T follicular helper cell (primary cell): Measurements from ENCODE around the gene SAP30BP.

ENCODE experiments used
- DNase-seq: peaks from one replicate; pipeline ENCODE4 v3.0.0-alpha.2; 2020; ENCODE audit warnings: low read depth

Gene SAP30BP

DNA sequence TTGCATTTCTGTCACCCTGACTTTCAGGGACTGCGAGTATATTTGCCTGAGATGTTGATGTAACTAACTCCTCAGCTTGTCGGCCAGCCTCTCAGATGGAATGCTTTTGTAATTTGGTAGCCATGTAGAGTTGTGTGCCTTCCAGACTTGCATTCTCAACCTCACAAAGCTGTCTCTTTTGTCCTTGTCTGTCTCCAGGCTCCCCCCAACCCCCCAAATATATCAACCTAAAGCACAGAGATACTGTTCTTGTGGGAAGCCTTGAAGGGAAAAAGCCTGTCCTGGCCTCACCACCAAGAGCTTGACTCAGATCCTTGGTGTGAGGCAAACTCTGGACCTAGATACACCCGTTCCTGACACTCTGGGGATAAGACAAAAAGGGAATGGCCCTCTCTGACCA is 18.4 kb downstream of the SAP30BP start:
- DNase-seq: no peak

DNA sequence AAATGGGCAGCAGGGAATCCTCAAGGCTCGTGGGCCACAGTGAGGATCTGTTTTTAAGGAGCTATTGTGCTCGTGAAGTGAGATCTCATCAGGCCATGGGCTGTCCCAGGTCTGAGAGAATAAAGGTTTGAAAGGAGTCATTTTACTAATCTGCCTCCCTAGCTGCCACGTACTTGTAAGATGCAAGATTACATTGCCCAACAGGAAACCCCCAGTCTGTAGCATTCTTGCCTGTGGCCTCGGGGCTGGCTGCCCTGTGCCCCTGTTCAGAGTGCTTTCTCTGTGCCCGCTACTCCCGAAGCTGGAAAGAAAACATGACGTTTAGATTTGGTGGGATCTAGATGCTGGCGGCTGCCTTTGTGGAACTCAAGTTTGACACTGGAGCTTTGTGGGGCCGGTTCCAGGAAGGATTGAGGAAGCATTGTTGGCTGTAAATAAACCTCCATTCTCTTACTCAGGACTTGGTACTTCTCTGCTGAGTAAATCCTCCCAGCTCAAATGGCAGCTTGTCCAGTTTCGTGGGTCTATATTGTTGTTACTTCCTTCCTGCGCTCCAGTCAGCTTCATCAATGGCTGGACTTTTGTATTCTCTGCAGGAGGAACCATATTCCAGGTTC is 21.2 kb downstream of the SAP30BP start:
- no peak for DNase-seq

DNA sequence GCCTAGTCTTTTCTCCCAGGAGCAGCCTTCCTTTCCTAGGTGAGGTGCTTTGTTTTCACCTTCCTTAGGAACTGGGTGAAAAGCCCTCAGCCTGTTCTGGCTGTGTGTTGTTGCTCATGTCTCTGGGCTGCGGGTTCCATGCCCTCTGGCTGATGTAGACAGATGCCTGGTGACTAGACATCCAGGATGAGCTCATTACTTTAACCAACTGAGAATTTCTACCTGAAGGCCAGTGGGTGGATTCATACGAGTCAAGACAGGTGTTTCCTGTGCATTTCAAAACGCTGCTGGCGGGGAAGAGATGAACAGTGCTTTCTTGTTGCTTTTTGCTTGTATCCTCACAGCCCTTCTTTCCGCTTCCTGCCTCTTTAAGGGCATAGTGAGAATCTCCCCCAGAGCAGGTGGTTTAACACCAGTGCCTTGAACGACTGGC is 22.3 kb downstream of the SAP30BP start:
- peak; percentile 39 for DNase-seq

DNA sequence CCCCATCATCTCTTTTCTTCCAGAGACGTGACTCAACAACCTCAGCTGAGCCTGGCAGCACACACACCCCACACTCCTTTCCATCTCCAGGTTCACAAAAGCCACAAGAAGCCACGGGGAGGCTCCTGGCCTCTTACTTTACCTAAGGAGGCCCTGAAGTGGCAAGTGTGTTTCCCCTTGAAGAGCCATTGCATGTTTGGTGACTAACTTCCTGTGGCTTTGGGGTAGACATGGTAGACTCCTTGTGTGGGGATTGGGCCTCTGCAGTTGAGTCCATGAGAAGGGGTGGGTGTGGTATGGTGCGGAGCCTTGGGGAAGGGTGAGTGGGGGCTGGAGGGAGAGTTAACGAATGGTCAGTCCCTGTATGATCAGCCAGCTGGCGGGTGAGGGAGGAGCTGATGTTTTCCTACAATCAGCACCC is 24.2 kb downstream of the SAP30BP start:
- DNase-seq: no peak

DNA sequence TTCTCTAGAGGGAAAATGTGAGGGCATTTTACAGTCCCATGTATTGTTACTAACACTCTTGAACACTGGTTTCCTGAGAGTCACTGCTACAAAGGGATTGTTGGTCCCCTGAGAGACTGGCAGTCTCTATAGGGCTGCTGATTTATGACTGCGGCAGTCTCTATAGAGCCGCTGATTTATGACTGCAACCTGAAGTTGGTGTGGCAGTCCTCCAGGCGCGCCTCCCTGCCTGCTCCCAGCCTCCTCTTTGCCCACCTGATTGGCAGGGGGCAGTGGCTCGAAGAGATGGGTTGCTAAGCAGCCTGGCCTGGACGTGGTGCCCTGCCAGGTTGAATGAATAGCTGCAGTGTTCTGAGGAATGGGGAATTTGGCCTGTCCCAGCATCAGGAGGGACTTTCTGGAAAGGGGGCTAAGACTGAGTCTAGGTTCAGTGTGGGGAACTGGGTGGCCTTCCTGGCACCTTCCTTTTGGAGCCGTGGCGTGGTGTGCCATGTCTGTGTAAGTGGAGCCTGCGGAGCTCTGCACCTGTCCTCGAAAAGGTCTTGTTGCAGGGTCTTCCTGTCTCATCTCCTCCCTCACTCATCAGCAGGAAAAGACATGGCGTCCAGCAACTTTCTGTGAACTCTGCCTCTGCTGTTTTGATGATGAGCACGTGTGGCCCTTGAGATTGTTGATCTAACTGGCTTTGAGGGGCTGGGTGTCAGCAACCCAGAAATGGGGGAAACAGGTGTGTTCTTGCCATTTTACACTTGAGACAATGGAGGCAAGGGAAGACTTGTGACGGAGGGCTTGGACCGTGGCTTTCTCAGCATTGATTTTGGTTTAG is 24.9 kb downstream of the SAP30BP start:
- DNase-seq: no peak

DNA sequence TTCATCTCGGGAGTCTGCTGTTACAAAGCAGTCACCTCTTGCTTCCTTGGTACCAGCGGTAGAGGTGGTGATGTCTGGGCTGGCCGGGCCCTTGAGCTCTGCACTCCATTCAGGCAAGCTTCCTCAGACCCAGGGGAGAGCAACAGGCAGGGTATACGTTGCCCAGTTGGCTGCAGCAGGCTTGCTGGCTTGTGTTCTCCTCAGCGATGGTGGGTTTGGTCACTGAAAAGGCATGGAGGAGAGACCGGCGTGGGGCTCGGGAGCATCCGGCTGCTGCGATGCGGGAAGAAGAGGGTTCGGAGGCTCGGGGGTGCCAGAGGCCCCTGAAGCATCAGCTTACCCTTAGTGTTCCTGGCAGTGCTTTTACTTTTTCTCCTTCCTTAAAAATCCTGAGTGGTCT is 25.8 kb downstream of the SAP30BP start:
- DNase-seq: no peak

DNA sequence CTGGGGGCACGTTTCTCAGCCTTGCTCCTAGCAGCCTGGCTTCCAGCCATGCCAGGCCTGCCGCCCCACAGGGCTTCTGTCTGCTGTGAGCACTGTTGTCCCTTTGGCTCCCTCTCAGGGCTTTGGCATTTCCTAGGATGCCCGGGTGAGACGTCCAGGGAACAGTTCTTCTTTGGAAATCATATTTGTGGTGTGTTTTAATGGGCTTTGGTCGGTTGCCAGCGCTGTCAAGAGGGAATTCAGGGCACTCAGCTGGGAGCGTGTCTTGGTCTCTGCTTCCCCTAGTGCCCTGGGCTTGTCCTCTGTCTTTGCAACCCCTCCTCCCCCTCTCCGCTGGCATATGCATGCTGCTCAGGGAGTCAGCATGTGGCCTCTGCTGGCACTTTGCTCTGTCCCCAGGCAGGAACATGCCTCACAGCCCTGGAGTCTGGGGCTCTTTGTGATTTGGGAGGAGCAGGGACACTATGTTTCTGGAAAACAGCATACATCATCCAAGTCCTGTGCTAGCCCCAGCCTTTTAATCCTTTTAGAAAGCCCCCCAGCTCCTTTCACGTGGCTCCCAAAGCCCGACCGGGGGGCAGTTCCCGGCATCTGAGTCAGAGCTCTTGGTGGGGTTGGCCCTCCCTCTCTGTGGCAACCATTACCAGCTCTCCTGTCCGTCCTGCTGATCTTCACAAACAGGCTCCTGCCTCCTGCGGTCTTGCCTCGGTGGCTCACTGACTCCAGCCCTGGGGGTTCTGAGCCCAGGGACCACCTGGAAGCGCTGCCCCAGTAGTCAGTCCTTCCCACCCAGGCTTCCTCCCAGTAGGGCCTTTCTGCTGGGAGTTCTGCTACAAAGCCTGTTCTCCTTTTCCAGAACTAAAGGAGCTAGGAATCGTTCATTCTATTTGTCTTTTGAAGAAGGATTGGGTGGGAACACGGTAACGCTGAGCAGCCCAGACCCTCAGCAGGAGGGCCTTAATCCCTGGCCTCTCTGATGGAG is 26.7 kb downstream of the SAP30BP start:
- no peak for DNase-seq

DNA sequence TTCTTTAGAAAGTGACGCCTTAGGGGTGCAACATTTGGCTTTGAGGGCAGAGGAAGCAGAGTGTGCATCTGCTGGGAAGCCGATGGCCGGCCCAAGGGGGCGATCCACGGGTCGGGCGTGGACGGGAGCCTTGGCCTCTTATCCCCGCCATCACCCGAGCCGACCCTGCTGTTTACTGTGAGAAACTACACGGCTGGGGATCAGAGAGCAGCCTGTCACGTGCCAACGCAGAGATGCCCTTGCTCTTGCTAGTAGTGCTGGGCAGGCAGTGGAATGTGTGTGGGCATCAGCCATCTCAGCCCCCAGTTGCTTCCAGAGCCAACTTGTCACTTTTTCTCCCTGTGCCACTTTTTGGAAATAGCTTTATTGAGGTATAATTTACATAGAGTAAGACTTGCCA is 27.4 kb downstream of the SAP30BP start:
- no peak for DNase-seq

DNA sequence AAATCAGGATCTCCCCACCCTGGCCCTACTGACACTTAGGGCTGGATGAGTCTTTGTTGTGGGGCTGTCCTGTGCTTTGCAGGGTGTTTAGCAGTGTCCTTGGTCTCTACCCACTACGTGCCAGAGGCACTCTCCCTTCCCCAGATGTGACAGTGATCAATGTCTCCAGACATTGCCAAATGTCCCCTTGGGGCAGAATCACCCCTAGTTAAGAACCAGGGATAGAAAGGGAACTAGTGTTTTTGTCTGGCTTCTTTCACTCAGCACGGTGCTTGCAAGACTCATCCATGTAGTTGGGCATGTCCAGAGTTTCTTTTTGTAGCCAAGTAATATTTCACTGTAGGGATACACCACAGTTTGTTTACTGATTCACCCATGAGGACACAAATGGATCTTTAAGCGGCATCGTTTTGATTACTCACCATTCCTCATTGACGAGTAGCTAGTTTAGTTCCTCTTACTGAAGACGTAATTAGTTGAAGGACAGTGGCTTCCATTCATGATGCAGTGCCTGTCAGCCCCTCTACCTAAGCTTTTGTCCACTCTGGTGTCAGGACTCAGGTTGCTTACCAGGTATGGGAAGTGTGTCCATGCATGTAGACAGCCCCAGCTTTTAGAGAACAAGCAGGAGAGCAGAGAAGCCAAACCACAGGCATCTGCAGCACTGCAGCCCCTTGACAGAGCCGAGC is 28.1 kb downstream of the SAP30BP start:
- DNase-seq: no peak

DNA sequence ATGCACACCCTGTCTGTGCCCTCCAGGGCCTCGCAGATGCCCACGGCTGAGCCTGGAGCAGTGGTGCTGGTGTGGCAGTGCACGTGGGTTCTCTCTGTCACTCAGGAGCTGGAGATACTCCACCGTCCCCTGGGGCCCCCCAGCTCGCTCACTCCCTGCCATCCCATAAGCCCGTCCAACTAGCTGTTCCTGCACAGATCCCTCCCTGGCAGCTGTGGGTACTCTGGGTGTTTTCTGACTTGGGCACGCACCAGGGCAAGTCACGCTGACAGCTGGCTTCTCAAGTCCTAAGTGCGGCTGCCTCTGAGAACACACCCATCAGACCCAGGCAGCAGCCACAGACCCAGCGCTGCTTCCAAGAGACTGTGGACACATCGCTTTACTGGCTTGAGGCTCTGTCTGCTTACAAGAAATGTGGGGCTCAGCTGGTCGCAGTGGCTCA is 28.7 kb downstream of the SAP30BP start:
- no peak for DNase-seq

DNA sequence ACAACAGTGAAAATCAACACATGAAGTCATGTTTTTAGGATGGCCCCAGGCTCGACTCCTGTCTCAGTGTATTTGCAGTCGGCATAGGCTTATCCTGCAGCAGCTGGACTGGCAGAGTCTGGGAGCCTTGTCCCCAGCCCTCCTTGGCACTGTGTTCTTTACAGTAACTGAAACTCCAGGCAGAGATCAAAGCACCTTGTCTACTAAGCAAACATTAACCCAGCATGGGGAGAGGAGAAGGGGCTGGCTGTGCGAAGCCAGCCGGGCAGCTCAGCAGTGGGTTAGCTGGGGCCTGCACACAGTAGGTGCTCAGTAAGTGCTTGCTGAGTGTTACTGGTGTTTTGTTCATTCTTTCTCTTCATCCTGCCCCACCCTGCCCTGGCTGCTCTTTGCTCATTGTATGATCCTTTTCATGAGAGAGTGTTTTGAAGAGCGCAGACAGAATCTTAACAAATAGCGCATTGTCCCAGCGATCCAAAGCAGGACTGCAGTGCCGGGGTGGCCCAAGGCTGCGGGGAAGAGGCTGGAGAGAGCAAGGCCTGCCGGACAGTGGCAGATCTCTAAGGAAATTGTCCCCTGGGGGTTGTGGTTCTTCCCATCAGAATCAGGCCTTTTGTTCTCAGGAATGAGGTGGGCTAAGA is 30.6 kb downstream of the SAP30BP start:
- no peak for DNase-seq

DNA sequence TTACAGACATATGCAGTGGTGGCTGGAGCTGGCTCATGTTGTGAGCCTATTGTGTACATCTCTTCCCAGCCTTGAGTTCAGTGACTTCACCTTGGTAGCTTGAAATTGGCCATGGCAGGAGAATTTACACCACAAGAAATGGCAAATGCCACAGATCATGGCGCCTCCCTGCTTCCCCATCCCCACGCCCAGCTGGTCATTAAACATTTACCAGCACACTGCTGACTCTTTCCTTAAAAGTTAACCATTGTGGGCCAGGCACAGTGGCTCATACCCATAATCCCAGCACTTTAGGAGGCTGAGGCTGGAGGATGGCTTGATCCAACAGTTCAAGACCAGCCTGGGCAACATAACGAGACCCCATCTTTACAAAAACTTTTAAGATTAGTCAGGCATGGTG is 31.5 kb downstream of the SAP30BP start:
- no peak for DNase-seq

DNA sequence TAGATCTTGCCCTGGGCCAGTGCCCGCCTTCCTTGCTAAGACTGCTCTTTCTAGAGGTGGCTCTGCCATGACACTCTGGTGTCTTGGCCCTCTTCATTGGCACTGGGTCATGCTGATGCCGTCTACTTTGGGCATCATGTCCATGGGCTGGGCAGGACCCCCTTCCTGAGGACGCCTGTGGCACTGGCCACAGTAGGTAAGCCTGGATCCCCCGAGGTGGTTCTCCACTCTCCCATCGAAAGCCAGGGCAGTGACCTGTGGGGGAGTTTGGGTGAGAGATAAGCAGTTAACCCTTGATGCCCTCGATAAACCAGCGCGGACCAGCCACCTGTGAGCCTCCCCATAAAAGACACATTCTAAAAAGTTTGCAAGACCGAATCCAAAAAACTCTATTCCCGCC is 34.1 kb downstream of the SAP30BP start:
- no peak for DNase-seq

DNA sequence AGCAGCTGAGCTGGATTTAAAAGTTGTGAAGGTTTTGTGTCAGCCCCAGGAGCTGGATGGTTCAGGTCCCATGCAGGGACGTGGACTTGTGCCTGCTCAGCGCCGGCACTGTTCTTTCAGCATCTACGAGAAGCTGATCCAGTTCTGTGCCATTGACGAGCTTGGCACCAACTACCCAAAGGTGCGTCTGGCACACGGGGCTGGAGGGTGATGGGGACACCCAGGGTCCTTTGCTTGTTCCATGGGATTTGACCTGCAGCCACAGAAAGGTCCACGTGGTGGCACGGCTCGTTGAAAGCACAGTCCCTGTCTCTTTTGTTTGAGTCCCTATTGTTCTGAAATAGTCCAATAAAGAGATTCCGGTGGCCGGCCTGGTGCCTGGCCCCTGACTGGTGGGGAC is 36.1 kb downstream of the SAP30BP start:
- no peak for DNase-seq

DNA sequence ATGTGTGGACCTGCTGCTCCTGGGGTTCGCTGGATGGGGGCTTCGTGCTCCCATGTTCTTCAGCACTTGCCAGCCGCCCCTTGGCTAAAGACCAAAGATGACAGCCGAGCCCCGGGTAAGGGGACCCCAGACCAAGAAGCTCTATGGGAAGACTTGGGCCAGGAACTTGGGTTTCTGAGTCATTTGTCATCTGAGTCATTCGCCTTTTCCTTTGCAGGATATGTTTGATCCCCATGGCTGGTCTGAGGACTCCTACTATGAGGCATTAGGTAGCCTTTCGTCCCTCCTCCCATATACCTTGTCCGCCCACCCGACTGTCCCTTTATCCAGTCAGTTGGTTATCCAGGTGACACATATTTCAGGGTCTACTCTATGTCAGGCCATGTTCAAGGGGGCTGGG is 36.5 kb downstream of the SAP30BP start:
- DNase-seq: no peak

DNA sequence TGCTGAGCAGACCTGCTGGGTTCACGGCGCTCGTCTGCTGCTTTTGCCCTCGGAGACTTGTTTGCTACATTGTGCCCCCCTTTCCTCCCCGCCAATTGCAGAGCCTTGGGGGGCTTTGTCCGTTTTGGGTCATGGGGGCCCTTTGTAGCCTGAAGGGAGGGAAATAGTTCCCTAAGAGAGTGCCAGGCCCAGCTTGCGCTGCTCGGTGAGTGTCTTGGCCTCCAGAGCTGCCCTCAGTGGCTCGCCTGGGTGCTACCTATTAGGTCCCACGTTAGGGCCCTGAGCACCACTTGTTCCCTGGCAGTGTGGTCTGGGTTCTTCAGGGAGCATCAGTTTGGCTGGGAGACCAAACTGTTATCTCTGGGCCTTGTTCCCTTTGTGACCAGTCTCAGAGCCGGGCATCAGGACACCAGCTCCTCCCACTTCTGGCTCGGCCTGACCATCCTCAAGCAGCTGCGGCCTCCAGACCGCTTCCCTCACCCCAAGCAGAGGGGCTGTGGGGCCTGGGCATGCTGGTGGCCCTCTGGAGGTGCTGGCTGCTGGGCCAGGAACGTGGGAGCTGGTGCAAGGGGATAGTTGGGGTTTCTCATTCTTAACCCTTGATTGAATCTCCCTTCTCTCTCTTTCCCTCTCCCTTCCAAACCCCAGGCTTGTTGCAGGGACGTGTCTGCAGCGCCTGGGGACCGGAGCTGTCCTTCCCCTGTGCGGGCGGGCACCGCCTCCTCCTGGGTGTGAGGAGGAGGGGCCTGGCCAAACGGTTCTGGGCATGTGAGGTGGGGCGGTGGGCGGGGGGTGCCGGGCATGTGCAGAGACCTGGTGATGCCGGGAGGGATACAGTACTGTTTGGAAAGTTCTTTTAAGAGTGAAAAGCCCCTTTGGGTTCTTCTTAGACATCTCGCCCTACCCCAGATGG is 38.1 kb downstream of the SAP30BP start:
- no peak for DNase-seq

DNA sequence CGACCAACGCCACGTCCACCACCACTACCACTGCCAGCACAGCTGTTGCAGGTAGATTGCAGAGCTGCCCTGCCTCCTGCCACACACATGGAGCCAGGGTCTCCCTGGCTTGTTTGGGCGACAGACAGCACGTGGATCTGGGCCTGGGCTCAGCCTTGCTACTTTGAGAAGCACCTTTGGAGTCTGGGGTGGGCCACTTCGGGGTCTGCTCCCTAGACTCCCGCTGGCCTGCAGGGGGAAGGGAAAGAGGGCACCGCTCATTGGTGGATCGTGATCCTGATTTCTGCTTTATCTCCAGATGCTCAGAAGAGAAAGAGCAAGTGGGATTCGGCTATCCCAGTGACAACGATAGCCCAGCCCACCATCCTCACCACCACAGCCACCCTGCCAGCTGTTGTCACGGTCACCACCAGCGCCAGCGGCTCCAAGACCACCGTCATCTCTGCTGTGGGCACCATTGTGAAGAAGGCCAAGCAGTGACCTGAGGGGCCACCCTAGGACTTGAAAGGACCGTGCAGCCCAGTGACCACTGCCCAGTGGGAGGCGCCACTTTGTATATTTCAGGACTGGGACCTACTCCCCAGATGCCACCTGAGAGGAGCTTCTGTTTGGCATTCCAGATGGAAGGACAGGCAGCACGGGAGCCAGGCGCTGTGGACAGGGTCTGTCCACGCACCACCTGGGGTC is 39.0 kb downstream of the SAP30BP start:
- no peak for DNase-seq

DNA sequence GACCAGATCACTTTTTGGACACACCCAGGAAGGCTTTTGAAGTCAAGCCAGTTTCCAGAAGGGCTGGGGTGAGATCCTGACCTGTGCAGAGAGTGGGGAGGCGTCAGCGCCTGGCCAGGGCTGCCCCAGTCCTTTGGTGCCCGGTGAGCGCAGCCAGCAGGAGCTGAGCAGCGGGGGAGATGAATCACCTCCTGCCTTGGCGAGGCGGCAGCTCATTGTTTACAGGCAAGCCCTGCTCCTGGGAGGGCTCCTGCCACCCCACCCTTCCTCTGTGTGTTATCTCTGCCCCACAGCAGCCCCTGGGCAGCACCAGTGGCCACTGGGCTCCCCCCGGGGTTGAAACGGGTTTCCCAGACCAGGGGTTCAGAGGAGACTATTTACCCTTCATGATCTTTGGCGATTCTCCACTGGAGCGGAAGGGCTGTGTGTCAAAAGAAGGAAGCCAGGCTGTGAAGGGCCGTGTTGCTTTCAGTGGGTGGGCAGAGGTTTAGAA is 40.0 kb downstream of the SAP30BP start:
- no peak for DNase-seq

DNA sequence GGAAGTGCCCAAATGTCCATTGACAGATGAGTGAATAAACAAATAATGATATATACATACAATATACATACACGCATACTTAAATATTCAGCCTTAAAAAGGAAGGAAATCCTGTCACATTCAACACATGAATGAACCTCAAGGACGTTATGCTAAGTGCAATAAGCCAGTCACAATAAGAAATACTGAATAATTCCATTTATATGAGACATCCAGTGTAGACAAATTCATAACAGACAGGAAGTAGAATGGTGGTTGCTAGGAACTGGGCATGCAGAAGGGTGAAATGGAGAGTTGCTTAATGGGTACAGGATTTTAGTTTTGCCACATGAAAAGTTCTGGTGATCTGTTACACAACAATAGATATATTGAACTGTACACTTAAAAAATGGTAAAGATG is 45.3 kb downstream of the SAP30BP start:
- DNase-seq: no peak
